Gastrocnemius medialis (tissue), 4 donors: ENCODE measurements around the gene CAMK4. TPM values are rescaled to one million over a fixed set of nuclear protein-coding genes. Genes with fewer than 3 reads are reported as not detected.

Experiments used
- ATAC-seq, 2 donors: fragments of 150-250 bp; one replicate each; pipeline ENCODE4 v1.9.1; 2016
- DNase-seq, 2 donors: peaks; one replicate each; pipeline ENCODE4 v3.0.0-alpha.2; 2019
- H3K27ac ChIP-seq, 4 donors: fragments of 200-600 bp; sonication (generic); 1 replicate in 1 of 4; 2 replicates in 3 of 4; pipeline ENCODE4 v1.5.1; 2016 to 2018; ENCODE audit warnings: mild to moderate bottlenecking in 2 of 4, moderate library complexity in 1 of 4
- H3K27me3 ChIP-seq, 3 donors: fragments of 200-600 bp; sonication (generic) in 2 of 3; 1 replicate in 1 of 3; 2 replicates in 2 of 3; pipeline versions ENCODE4 v1.5.1 to v1.6.0; 2016 to 2019; ENCODE audit warnings: mild to moderate bottlenecking in 1 of 3, moderate library complexity in 1 of 3
- H3K36me3 ChIP-seq, 2 donors: fragments of 200-600 bp; sonication (generic) in 1 of 2; one replicate each; pipeline ENCODE4 v1.5.1; 2017 to 2018
- H3K4me1 ChIP-seq, 2 donors: fragments of 200-600 bp; sonication (generic) in 1 of 2; one replicate each; pipeline ENCODE4 v1.5.1; 2016 to 2017; ENCODE audit warnings: mild to moderate bottlenecking in 2 of 2
- H3K4me3 ChIP-seq, 4 donors: fragments of 200-600 bp; sonication (generic) in 3 of 4; 1 replicate in 1 of 4; 2 replicates in 3 of 4; pipeline ENCODE4 v1.5.1; 2016 to 2019; ENCODE audit warnings: mild to moderate bottlenecking in 2 of 4
- H3K9me3 ChIP-seq, 3 donors: fragments of 200-600 bp; sonication (generic) in 2 of 3; 1 replicate in 1 of 3; 2 replicates in 2 of 3; pipeline ENCODE4 v1.5.1; 2016 to 2019
- CTCF ChIP-seq, 5 experiments: fragments of 450-650 bp in 3 of 5; fragments of 200-600 bp in 2 of 5; sonication (generic) in 2 of 5; IDR thresholded peaks in 4 of 5; conservative IDR thresholded peaks in 1 of 5; 1 replicate in 4 of 5; 2 replicates in 1 of 5; pipeline ENCODE4 v1.5.1; 2016 to 2019; ENCODE audit warnings: antibody characterized with exemption in 5 of 5, mild to moderate bottlenecking in 3 of 5, moderate library complexity in 3 of 5
- POLR2A ChIP-seq, 2 donors: fragments of 450-650 bp; IDR thresholded peaks; one replicate each; pipeline ENCODE4 v1.6.1; 2017; ENCODE audit warnings: antibody characterized with exemption in 2 of 2, mild to moderate bottlenecking in 2 of 2, moderate library complexity in 2 of 2
- in situ Hi-C, 4 donors: fragments of 200-750 bp; cut with MboI; loops; one replicate each; pipeline versions ENCODE4 v1.15.0 to v1.8.0; 2017; ENCODE audit warnings: low sequenced_read_pairs in 4 of 4
- intact Hi-C: fragments of 100-400 bp; cut with DNase I; formaldehyde crosslinking; loops from one replicate; pipeline ENCODE4 v1.15.1; 2023; ENCODE audit warnings: low total_unique reads
- total RNA-seq, 4 donors: library from RNA; depleted of rRNA; stranded (reverse); fragments of >200 nt; gene quantifications; one replicate each; pipeline versions ENCODE4 v1.1.0 to v1.2.3, GENCODE V29; 2016

The CAMK4 gene
- total RNA-seq, 4 donors from 2014 or later, result 0.27 to 1.0 (median 0.72) TPM

GRCh38 chr5:111412593-111412992, 188.4 kb downstream of the CAMK4 start:
- intact Hi-C loops (no loop called here), in situ Hi-C loops (no loop called here)
- H3K9me3 ChIP-seq, result no peaks in the 10 kb centered on the region
- TF ChIP-seq POLR2A (IDR thresholded peaks at IDR 0.05), result no peak
- no peak for TF ChIP-seq CTCF (IDR thresholded peaks at IDR 0.05 in 4 of 5, conservative IDR thresholded peaks at IDR 0.05 in 1 of 5)
- H3K4me1 ChIP-seq, result no peaks in the 10 kb centered on the region
- DNase-seq (no peak), ATAC-seq (no peak)
- no peak overlapping the region for H3K27ac ChIP-seq
- H3K36me3 ChIP-seq, result no peaks in the 10 kb centered on the region
- no peak overlapping the region for H3K4me3 ChIP-seq
- no peaks in the 10 kb centered on the region for H3K27me3 ChIP-seq

GRCh38 chr5:111415053-111415452, 190.9 kb downstream of the CAMK4 start:
- no peak overlapping the region for H3K4me3 ChIP-seq
- TF ChIP-seq CTCF (IDR thresholded peaks at IDR 0.05 in 4 of 5, conservative IDR thresholded peaks at IDR 0.05 in 1 of 5), result no peak
- TF ChIP-seq POLR2A (IDR thresholded peaks at IDR 0.05), result no peak

GRCh38 chr5:111422245-111422644, 198.1 kb downstream of the CAMK4 start:
- no peak for DNase-seq
- Histone ChIP-seq H3K27me3 (no peaks in the 10 kb centered on the region), H3K4me3 (no peak overlapping the region), H3K4me1 (no peaks in the 10 kb centered on the region), H3K27ac (no peak overlapping the region), H3K9me3 (no peaks in the 10 kb centered on the region), H3K36me3 (no peaks in the 10 kb centered on the region)
- intact Hi-C loops, result no loop called here
- in situ Hi-C loops, result no loop called here
- ATAC-seq, result no peak
- no peak for TF ChIP-seq CTCF (IDR thresholded peaks at IDR 0.05 in 4 of 5, conservative IDR thresholded peaks at IDR 0.05 in 1 of 5)
- TF ChIP-seq POLR2A (IDR thresholded peaks at IDR 0.05), result no peak

More at GRCh38 chr5:111415053-111415452, 190.9 kb downstream of the CAMK4 start:
- Histone ChIP-seq H3K27me3 (no peaks in the 10 kb centered on the region), H3K4me1 (no peaks in the 10 kb centered on the region), H3K27ac (no peak overlapping the region), H3K36me3 (no peaks in the 10 kb centered on the region), H3K9me3 (no peaks in the 10 kb centered on the region)
- ATAC-seq (no peak), DNase-seq (no peak)
- intact Hi-C loops, result no loop called here
- in situ Hi-C loops, result no loop called here

- H3K27ac ChIP-seq, result no peak overlapping the region
- TF ChIP-seq POLR2A (IDR thresholded peaks at IDR 0.05), result no peak
- no peak for TF ChIP-seq CTCF (IDR thresholded peaks at IDR 0.05 in 4 of 5, conservative IDR thresholded peaks at IDR 0.05 in 1 of 5)
- H3K36me3 ChIP-seq, result no peaks in the 10 kb centered on the region
- no peak for DNase-seq
- no peaks in the 10 kb centered on the region for H3K27me3 ChIP-seq
- H3K4me1 ChIP-seq, result no peaks in the 10 kb centered on the region
- H3K4me3 ChIP-seq, result no peak overlapping the region
- intact Hi-C loops, result no loop called here
- H3K9me3 ChIP-seq, result no peaks in the 10 kb centered on the region
- in situ Hi-C loops, result no loop called here
- ATAC-seq, result no peak
Observed at GRCh38 chr5:111422747-111423720, 198.8 kb downstream of the CAMK4 start.
